HG03175 (cell line): ENCODE results near the gene OR5AN1.
"Not testable (repeated sequence)": the region's sequence is repeated elsewhere in the genome, so short reads cannot be mapped to it uniquely, and the experiment has no call there.

ENCODE experiments used
- ATAC-seq: cut with Tn5 transposase; IDR thresholded peaks from one replicate; pipeline ENCODE4 v1.9.1; 2021; ENCODE audit warnings: mild to moderate bottlenecking, moderate library complexity; ENCODE audit not compliant: unreplicated experiment

Gene OR5AN1, protein sequence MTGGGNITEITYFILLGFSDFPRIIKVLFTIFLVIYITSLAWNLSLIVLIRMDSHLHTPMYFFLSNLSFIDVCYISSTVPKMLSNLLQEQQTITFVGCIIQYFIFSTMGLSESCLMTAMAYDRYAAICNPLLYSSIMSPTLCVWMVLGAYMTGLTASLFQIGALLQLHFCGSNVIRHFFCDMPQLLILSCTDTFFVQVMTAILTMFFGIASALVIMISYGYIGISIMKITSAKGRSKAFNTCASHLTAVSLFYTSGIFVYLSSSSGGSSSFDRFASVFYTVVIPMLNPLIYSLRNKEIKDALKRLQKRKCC

DNA sequence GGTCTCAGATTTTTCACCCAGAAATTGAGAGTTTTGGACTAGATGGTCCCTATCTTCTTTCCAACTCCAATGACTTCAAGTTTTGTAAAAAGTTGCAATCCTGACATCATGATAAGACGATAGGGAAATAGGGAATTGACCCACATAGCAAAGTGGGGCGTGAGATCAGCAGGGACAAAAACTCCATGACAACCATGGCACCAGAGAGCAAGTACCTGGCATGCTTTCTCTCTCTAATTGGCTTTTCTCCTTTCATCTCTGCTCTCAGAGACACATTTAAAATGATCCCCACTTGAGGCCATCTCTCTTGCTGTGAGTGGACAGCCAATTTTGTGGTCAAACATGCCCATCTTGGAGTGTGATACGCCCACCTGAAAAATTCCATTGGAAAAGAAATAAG, at the start of gene OR5AN1:
OR5AN1 (plus strand) TSS at position 301 of the 400 bp plus-strand sequence. CDS start 5,564 bp downstream, outside the sequence.
- no peak for ATAC-seq

GRCh38 chr11:59335001-59335400, 23.7 kb upstream of the OR5AN1 start:
- ATAC-seq, result no peak

GRCh38 chr11:59336176-59336575, 22.5 kb upstream of the OR5AN1 start:
- no peak for ATAC-seq

- ATAC-seq, result no peak
Observed at GRCh38 chr11:59336931-59337330, 21.8 kb upstream of the OR5AN1 start.

DNA sequence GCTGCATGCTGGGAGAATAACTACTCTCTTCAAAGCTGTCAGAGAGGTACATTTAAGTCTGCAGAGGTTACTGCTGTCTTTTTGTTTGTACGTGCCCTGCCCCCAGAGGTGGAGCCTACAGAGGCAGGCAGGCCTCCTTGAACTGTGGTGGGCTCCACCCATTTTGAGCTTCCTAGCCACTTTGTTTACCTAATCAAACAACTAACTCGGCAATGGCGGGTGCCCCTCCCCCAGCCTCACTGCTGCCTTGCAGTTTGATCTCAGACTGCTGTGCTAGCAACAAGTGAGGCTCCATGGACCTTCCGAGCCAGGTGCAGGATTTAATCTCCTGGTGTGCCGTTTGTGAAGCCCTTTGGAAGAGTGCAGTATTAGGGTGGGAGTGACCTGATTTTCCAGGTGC, 9.0 kb upstream of the OR5AN1 start:
- not testable (repeated sequence) for ATAC-seq

DNA sequence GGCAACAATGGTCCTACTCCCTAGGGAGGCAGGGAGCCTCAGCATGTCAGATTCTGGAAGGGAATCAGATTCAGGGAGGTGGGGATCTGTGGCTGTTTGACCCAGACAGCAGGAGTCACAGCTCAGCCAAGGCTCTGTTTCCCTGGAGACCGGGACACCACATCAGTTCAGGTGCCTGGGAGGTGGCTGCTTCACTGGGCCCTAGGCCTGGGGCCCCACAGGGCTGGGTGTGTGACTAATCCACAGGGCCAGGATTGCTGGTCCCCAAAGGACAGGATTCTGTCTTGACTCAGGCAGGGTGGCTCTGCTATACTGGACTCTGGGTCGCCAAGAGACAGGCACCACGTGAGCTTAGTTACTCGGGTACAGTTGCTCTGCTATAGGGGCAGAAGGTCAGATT, 3.5 kb upstream of the OR5AN1 start:
- no peak for ATAC-seq

- no peak for ATAC-seq
Observed at GRCh38 chr11:59356561-59356960, 2.1 kb upstream of the OR5AN1 start.

- no peak for ATAC-seq
Observed at GRCh38 chr11:59358020-59358419, 675 bp upstream of the OR5AN1 start.

GRCh38 chr11:59365232-59366018, 6.7 kb downstream of the OR5AN1 start:
- ATAC-seq, result no peak

DNA sequence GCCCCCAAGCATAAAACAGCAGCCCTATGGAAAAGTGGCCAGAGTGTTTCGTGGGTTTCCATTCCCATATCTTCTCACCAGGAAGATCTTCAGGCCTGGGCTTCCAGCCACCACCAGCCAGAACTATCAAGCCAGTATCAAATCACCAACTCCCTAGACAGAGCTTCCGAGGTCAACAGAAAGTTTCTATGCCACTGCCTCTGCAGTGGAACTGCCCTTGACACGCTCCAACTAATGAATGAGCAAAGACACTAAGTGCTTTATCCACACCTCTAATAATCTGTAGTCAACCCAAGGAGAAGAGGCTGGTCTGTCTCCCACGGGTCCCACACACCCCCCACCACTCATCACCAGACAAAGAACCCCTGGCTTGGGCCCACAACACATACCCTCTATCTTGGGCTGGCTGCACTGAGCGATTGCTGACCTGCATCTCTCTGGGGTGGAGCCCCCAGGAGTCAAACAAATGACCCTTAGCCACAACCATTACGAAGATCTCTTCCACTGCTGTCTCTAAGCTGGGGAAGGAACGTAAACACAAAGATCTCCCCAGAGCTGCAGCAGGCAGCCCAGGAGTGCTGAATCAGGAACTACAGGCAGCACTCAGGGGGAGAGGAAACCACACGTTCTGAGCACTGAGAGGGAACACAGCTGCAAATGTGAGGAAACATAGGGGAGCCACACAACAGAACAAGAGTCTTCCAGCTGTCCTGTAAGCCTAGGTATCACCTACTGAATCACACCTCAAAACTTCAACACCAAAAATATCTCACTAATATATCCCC, 9.7 kb downstream of the OR5AN1 start:
- no peak for ATAC-seq

DNA sequence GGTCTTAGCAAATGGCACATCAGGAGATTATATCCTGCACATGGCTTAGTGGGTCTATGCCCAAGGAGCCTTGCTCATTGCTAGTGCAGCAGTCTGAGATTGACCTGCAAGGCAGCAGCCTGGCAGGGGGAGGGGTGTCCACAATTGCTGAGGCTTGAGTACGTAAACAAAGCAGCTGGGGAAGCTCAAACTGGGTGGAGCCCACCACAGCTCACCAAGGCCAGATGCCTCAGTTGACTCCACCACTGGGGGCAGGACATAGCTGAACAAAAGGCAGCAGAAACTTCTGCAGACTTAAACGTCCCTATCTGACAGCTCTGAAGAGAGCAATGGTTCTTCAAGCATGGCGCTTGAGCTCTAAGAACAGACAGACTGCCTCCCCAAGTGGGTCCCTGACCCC, 13.6 kb downstream of the OR5AN1 start:
- ATAC-seq, result not testable (repeated sequence)

GRCh38 chr11:59380263-59381059, 21.8 kb downstream of the OR5AN1 start:
- peak; percentile 97 for ATAC-seq

DNA sequence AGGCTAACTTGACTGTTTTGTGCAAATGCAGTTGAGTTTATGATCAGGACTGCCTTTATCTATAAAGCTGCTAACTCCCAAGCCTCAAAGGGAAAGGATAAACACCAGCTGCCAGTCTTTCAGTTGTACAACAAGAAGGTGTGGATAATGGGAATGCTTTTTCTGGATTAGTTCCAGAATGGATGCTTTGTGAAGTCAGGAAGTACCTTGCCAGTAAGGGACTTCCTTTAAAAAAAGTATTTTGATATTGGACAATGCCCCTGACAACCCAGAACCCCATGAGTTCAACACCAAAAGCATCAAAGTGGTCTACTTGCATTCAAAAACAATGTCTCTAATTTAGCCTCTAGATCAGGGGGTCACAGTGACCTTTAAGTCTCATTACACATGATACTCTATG, 35.5 kb downstream of the OR5AN1 start:
- no peak for ATAC-seq

DNA sequence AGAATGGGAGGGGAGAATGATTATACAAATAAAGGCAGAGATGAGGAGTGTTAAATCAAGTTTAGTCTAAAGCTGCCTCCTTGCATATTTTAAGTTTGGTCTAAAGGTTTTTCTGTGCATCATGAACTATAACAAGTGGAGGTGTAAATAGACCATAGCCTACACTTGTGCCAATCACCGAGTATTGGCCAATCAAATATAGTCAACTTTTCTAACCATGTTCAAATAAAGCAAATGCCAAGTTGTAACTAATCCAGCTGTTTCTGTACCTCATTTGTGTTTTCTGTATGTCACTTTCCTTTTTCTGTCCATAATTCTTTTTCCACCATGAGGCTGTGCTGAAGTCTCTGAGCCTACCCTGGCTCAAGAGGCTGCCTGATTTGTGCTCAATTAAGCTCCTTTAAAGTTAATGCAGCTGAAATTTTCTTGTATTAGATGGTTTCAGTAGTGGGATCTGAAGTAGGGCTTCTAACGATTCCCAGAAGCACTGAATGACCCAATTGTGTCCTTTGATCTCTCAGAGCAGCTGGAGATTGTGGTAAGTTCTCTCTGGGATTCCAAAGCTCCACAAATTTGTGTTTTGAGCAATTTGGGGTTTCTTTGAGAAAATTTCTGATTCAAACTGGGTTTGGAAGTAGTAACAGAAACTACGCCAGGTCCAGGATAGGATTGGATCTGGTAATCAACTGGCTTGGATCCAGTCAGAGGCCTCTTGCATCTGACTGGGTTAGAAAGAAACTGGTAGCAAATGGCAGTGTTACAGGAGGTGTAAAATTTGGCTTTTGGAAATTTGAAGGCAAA, 42.0 kb downstream of the OR5AN1 start:
- ATAC-seq, result no peak

GRCh38 chr11:59401262-59401552, 42.5 kb downstream of the OR5AN1 start:
- no peak for ATAC-seq

- ATAC-seq, result no peak
Observed at GRCh38 chr11:59403546-59403945, 44.9 kb downstream of the OR5AN1 start.

DNA sequence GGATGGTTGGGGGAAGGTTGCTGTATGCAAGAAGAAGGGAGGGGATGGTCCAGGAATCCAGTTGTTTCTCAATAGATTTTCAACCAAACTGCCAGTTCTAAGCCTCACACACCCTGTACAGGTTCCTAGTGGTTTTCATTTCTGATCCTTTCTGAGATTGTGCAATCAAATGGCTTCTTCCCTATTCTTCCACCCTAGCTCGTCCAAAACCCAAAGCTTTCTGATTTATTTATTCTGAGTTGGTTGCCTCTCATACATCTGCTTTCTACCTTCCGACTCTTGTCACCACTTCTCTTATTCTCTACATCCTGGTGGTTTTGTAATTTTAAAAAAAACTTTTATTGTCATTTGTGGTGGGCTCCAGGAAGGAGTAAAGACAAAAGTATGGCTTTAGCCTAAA, 55.0 kb downstream of the OR5AN1 start:
- no peak for ATAC-seq

DNA sequence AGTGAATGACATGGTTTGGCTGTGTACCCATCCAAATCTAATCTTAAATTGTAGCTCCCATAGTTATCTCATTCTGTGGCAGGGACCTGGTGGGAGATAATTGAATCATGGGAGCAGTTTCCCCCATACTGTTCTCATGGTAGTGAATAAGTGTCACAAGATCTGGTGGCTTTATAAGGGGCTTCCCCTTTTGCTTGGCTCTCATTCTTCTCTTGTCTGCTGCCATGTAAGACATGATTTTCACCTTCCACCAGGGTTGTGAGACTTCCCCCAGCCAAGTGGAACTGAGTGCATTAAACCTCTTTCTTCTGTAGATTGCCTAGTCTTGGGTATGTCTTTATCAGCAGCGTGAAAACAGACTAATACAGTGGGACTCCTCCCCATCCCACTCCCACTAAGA, 56.4 kb downstream of the OR5AN1 start:
- no peak for ATAC-seq

GRCh38 chr11:59416613-59417012, 57.9 kb downstream of the OR5AN1 start:
- no peak for ATAC-seq

- ATAC-seq, result no peak
Observed at GRCh38 chr11:59417023-59417422, 58.3 kb downstream of the OR5AN1 start.
